IPS DF 6.9 (cell line): ENCODE data around the gene ST8SIA6.

ENCODE experiments used
- DNase-seq: peaks from one replicate; pipeline ENCODE4 v3.0.0-alpha.2; 2013; ENCODE audit warnings: low read depth, low spot score
- H3K27ac ChIP-seq: one replicate; pipeline ENCODE4 v1.5.1; 2013; ENCODE audit warnings: low read length, control low read depth
- H3K27me3 ChIP-seq: 2 replicates; pipeline ENCODE4 v1.6.1; 2013; ENCODE audit warnings: mild to moderate bottlenecking, low read length; ENCODE audit not compliant: control insufficient read depth, insufficient read depth
- H3K36me3 ChIP-seq: 2 replicates; pipeline ENCODE4 v1.6.1; 2013; ENCODE audit warnings: low read length; ENCODE audit not compliant: control insufficient read depth, insufficient read depth
- H3K4me1 ChIP-seq: 2 replicates; pipeline ENCODE4 v1.6.1; 2013; ENCODE audit warnings: low read length; ENCODE audit not compliant: control insufficient read depth, insufficient read depth
- H3K4me3 ChIP-seq: 2 replicates; pipeline ENCODE4 v1.5.1; 2013; ENCODE audit warnings: mild to moderate bottlenecking, low read length
- H3K9me3 ChIP-seq: 2 replicates; pipeline ENCODE4 v1.6.1; 2013; ENCODE audit warnings: low read length, inconsistent platforms; ENCODE audit not compliant: control insufficient read depth, insufficient read depth
- WGBS: extraction: QIAGEN DNeasy Blood & Tissue Kit; methylation state at CpG from one replicate; pipeline ENCODE4 v1.1.7; 2013; ENCODE audit warnings: mixed read lengths, missing lambda C conversion rate; ENCODE audit not compliant: insufficient read length, insufficient coverage; 5-methylcytosine and 5-hydroxymethylcytosine counted together

The ST8SIA6 gene

DNA sequence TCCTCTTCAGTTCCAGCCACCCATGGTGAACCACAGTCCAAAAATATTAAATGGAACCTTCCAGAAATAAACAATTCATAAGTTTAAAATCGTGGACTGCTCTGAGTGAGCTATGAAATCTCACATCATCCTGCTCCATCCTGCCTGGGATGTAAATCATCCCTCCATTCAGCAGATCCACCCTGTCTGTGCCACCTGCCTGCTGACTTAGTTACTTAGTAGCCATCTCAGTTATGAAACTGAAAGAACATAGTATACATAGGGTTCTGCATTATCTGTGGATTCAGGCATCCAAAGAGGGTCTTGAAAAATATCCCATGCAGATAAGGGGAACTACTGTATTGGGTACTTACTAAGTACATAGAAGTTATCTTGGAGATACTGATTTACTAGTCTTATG, 89.0 kb downstream of the ST8SIA6 start:
- H3K4me3 ChIP-seq: no peak overlapping the region
- no peaks in the 10 kb centered on the region for H3K27me3 ChIP-seq
- no peak overlapping the region for H3K27ac ChIP-seq
- no peak for DNase-seq
- no CpG with 5 or more reads among the region's 1 CpG for WGBS
- H3K4me1 ChIP-seq: no peaks in the 10 kb centered on the region
- H3K36me3 ChIP-seq: no peaks in the 10 kb centered on the region
- no peaks in the 10 kb centered on the region for H3K9me3 ChIP-seq

DNA sequence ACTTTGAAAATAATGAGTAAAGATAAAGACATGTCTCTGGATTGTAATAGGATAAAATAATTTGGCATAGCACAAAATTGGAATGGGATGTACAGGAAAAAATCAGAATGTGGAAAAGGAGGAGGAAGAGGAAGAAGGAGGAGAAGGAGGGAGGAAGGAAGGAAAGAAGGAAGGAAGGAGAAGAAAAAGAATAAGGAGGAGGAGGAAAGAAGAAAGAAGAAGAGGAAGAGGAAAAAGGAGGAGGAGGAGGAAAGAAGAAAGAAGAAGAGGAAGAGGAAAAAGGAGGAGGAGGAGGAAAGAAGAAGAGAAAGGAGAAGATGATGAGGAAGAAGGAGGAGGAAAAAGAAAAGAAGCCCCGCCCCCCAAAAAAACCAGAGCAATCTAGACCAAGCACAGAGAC, 95.9 kb downstream of the ST8SIA6 start:
- no CpG with 5 or more reads among the region's 1 CpG for WGBS
- Histone ChIP-seq H3K9me3 (no peaks in the 10 kb centered on the region), H3K4me3 (no peak overlapping the region), H3K36me3 (no peaks in the 10 kb centered on the region), H3K4me1 (no peaks in the 10 kb centered on the region), H3K27me3 (no peaks in the 10 kb centered on the region), H3K27ac (no peak overlapping the region)
- no peak for DNase-seq

GRCh38 chr10:17357781-17358180, 96.6 kb downstream of the ST8SIA6 start:
- no peak overlapping the region for H3K4me3 ChIP-seq
- H3K9me3 ChIP-seq: no peaks in the 10 kb centered on the region
- no peak for DNase-seq
- no peaks in the 10 kb centered on the region for H3K4me1 ChIP-seq
- no peaks in the 10 kb centered on the region for H3K36me3 ChIP-seq
- H3K27me3 ChIP-seq: no peaks in the 10 kb centered on the region
- no CpG with 5 or more reads among the region's 2 CpGs for WGBS
- H3K27ac ChIP-seq: no peak overlapping the region

- no peak overlapping the region for H3K4me3 ChIP-seq
- no peak for DNase-seq
- no peak overlapping the region for H3K27ac ChIP-seq
- H3K27me3 ChIP-seq: no peaks in the 10 kb centered on the region
- no peaks in the 10 kb centered on the region for H3K36me3 ChIP-seq
- H3K4me1 ChIP-seq: no peaks in the 10 kb centered on the region
- WGBS: no CpG with 5 or more reads among the region's 2 CpGs
- no peaks in the 10 kb centered on the region for H3K9me3 ChIP-seq
Observed at GRCh38 chr10:17356820-17357219, 97.6 kb downstream of the ST8SIA6 start.

DNA sequence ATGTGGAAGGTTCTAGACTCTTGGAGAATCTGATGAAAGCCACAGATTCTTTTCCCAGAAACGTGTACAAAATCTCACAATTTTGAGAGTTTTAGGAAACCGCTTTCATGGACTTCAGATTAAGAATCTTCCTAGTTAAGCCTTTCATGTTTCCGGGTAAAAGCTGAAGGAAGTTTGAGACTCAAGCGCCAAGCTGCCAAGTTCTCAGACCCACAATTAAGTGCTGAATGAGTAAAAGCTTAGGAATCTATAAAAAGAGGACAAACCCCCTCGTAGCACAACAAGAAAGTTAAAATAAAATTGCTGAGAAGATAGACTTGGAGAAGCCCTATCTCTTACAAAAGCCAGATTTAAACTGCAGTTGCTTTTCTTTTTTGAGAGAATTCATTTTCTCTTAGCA, 99.6 kb downstream of the ST8SIA6 start:
- H3K4me3 ChIP-seq: no peak overlapping the region
- H3K36me3 ChIP-seq: no peaks in the 10 kb centered on the region
- DNase-seq: no peak
- H3K4me1 ChIP-seq: no peaks in the 10 kb centered on the region
- no CpG with 5 or more reads among the region's 5 CpGs for WGBS
- H3K27me3 ChIP-seq: no peaks in the 10 kb centered on the region
- H3K9me3 ChIP-seq: no peaks in the 10 kb centered on the region
- H3K27ac ChIP-seq: no peak overlapping the region

GRCh38 chr10:17353568-17354300, 100.7 kb downstream of the ST8SIA6 start:
- no peak overlapping the region for H3K27ac ChIP-seq

GRCh38 chr10:17352583-17352982, 101.8 kb downstream of the ST8SIA6 start:
- Histone ChIP-seq H3K36me3 (no peaks in the 10 kb centered on the region), H3K27me3 (no peaks in the 10 kb centered on the region), H3K4me3 (no peak overlapping the region), H3K27ac (no peak overlapping the region), H3K4me1 (no peaks in the 10 kb centered on the region), H3K9me3 (no peaks in the 10 kb centered on the region)
- no CpG with 5 or more reads among the region's 2 CpGs for WGBS
- no peak for DNase-seq

More at GRCh38 chr10:17353568-17354300, 100.7 kb downstream of the ST8SIA6 start:
- no peaks in the 10 kb centered on the region for H3K36me3 ChIP-seq
- no peak overlapping the region for H3K4me3 ChIP-seq
- WGBS: 100% methylated on average over 2 of the region's 7 CpGs
- no peaks in the 10 kb centered on the region for H3K27me3 ChIP-seq
- no peaks in the 10 kb centered on the region for H3K4me1 ChIP-seq
- DNase-seq: no peak
- no peaks in the 10 kb centered on the region for H3K9me3 ChIP-seq

GRCh38 chr10:17351506-17351905, 102.9 kb downstream of the ST8SIA6 start:
- Histone ChIP-seq H3K27me3 (no peaks in the 10 kb centered on the region), H3K36me3 (no peaks in the 10 kb centered on the region), H3K9me3 (no peaks in the 10 kb centered on the region), H3K4me3 (no peak overlapping the region), H3K27ac (no peak overlapping the region), H3K4me1 (no peaks in the 10 kb centered on the region)
- DNase-seq: no peak
- WGBS: no CpG with 5 or more reads among the region's 1 CpG

- H3K4me3 ChIP-seq: no peak overlapping the region
- WGBS: no CpG with 5 or more reads among the region's 1 CpG
- H3K36me3 ChIP-seq: no peaks in the 10 kb centered on the region
- no peaks in the 10 kb centered on the region for H3K9me3 ChIP-seq
- H3K4me1 ChIP-seq: no peaks in the 10 kb centered on the region
- no peaks in the 10 kb centered on the region for H3K27me3 ChIP-seq
- DNase-seq: no peak
- H3K27ac ChIP-seq: no peak overlapping the region
Observed at GRCh38 chr10:17349717-17350116, 104.7 kb downstream of the ST8SIA6 start.

DNA sequence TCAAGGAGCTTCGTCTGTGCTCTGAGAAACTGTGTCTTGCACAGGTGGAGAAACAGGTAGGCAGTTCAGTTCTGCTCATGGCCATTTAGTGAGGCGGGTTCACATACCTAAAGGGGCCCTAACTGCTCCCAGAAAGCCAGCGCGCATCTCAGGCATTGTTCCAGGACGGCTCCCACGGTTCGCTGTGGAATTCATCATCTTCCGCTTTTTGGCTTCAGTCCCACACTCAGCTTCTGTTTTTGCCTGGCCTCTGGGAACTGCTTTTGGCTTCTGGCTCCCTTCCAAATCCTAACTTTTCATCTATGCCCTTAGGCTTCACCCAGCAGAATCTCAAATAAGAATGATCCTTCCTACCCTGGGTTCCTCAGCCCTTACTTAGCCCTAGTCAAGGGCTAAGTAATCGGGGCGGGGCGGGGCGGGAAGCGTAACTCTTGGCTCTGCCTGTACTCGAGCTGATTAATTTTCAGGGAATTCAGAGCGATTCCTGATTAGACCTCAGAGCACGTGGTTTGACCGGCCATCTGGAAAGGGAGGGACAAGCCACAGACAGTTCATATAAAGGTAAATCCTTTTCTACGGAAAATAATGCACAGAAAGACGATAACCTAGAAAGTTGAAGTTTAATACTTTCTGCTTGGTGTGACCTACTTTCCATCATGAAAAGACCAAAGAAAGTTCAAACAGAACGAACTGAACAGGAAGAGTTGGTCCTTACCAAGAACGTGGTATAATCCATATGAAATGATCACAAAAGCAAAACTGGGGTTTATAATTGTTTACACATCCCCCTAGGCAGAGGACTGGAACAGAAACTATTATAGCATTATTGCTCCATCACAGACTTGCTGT, 105.7 kb downstream of the ST8SIA6 start:
- Histone ChIP-seq H3K27me3 (no peaks in the 10 kb centered on the region), H3K36me3 (no peaks in the 10 kb centered on the region), H3K4me1 (no peaks in the 10 kb centered on the region), H3K27ac (no peak overlapping the region), H3K9me3 (no peaks in the 10 kb centered on the region), H3K4me3 (no peak overlapping the region)
- DNase-seq: no peak
- no CpG with 5 or more reads among the region's 21 CpGs for WGBS
